Endothelial cell of umbilical vein (primary cell): ENCODE results near the gene ISL2. TPM values are rescaled to one million over a fixed set of nuclear protein-coding genes. Genes with fewer than 3 reads are reported as not detected.

Source experiments
- BruUV-seq: library from RNA; stranded (reverse); fragments of 400-500 nt; replicated peaks from 2 replicates; lab custom pipeline; 2021; lab: Mats Ljungman, UMichigan
- CTCF ChIA-PET: fragments of 300-600, 350-600 bp; sonication (Branson Sonifier 250); formaldehyde crosslinking; loops from one replicate; lab custom pipeline; 2021; ENCODE audit warnings: antibody characterized with exemption, inconsistent platforms; lab: Charles Lee
- POLR2A ChIA-PET: fragments of 300-600, 350-600 bp; sonication (Branson Sonifier 250); formaldehyde crosslinking; loops from one replicate; lab custom pipeline; 2021; ENCODE audit warnings: antibody characterized with exemption, inconsistent platforms; lab: Charles Lee
- DNase-seq: peaks from one replicate; pipeline ENCODE4 v3.0.0-alpha.2; 2011; ENCODE audit warnings: low read depth, low spot score
- FAIRE-seq: peaks from 2 replicates; lab custom pipeline; 2011; peaks lifted over from hg19 to GRCh38; lab: Jason Lieb, UNC
- H2AFZ ChIP-seq: 2 replicates; pipeline ENCODE4 v1.6.0; 2012; ENCODE audit warnings: low read depth, low read length, control low read depth, inconsistent platforms
- H3K27ac ChIP-seq: 2 replicates; pipeline ENCODE4 v1.5.1; 2011; ENCODE audit warnings: low read depth, mild to moderate bottlenecking, control low read depth, low read length, moderate library complexity; ENCODE audit not compliant: insufficient read depth
- H3K27me3 ChIP-seq, 2 experiments: 2 replicates each; pipeline versions ENCODE4 v1.6.0 to v1.6.1; 2011; ENCODE audit warnings: low read length in 2 of 2, mixed read lengths in 1 of 2; ENCODE audit not compliant: control insufficient read depth in 2 of 2, insufficient read depth in 2 of 2
- H3K36me3 ChIP-seq, 2 experiments: 2 replicates in 1 of 2; 3 replicates in 1 of 2; pipeline ENCODE4 v1.5.1; 2011; ENCODE audit warnings: low read length in 2 of 2, mild to moderate bottlenecking in 1 of 2, moderate library complexity in 1 of 2; ENCODE audit not compliant: control insufficient read depth in 2 of 2, insufficient read depth in 2 of 2; ENCODE audit errors: extremely low read depth in 1 of 2
- H3K4me1 ChIP-seq: 3 replicates; pipeline ENCODE4 v1.5.1; 2011; ENCODE audit warnings: mild to moderate bottlenecking, low read length; ENCODE audit not compliant: control insufficient read depth, insufficient read depth; ENCODE audit errors: extremely low read depth
- H3K4me2 ChIP-seq: 2 replicates; pipeline ENCODE4 v1.6.1; 2011; ENCODE audit warnings: low read length, control low read depth, mixed read lengths; ENCODE audit not compliant: insufficient read depth
- H3K4me3 ChIP-seq, 3 experiments: fragments of 200-600 bp in 1 of 3; sonication (generic), shearing (Covaris generic) in 1 of 3; replicated peaks in 1 of 3; 2 replicates each; pipeline ENCODE4 v1.5.1; 2011 to 2016; ENCODE audit warnings: control low read depth in 3 of 3, low read length in 3 of 3, mild to moderate bottlenecking in 2 of 3, inconsistent platforms in 1 of 3, low read depth in 1 of 3, moderate library complexity in 1 of 3; ENCODE audit not compliant: insufficient read depth in 1 of 3
- H3K79me2 ChIP-seq: 2 replicates; pipeline ENCODE4 v1.6.0; 2012; ENCODE audit warnings: low read length, inconsistent platforms; ENCODE audit not compliant: control insufficient read depth, insufficient read depth
- H3K9ac ChIP-seq: replicated peaks from 2 replicates; pipeline ENCODE3; 2011; ENCODE audit warnings: low read length, control low read depth; ENCODE audit not compliant: insufficient read depth; ENCODE audit errors: extremely low read depth
- H3K9me1 ChIP-seq: replicated peaks from 3 replicates; pipeline ENCODE4 v1.6.0; 2011; ENCODE audit warnings: mild to moderate bottlenecking, low read length; ENCODE audit not compliant: control insufficient read depth, insufficient read depth; ENCODE audit errors: extremely low read depth
- H3K9me3 ChIP-seq: replicated peaks from 2 replicates; pipeline ENCODE4 v1.5.1; 2012; ENCODE audit warnings: low read length, inconsistent platforms; ENCODE audit not compliant: control insufficient read depth, insufficient read depth
- H4K20me1 ChIP-seq: replicated peaks from 2 replicates; pipeline ENCODE3; 2011; ENCODE audit warnings: mild to moderate bottlenecking, low read length; ENCODE audit not compliant: control insufficient read depth, insufficient read depth; ENCODE audit errors: extremely low read depth
- EZH2 ChIP-seq: IDR thresholded peaks from 2 replicates; pipeline ENCODE4 v1.6.1; 2012; ENCODE audit warnings: borderline replicate concordance, low read depth, mild to moderate bottlenecking, moderate library complexity, low read length, inconsistent platforms; ENCODE audit not compliant: severe bottlenecking
- FOS ChIP-seq: IDR thresholded peaks from 2 replicates; pipeline ENCODE4 v1.6.1; 2011; ENCODE audit warnings: mild to moderate bottlenecking, low read length, moderate library complexity, borderline replicate concordance; ENCODE audit not compliant: insufficient read depth
- GATA2 ChIP-seq: IDR thresholded peaks from 2 replicates; pipeline ENCODE4 v1.7.0; 2011; ENCODE audit warnings: low read depth, mild to moderate bottlenecking, moderate library complexity, mixed read lengths, low read length; ENCODE audit not compliant: insufficient read length, insufficient read depth
- JUN ChIP-seq: IDR thresholded peaks from 2 replicates; pipeline ENCODE4 v1.6.1; 2011; ENCODE audit warnings: borderline replicate concordance, low read depth; ENCODE audit not compliant: insufficient read length, insufficient read depth
- MYC ChIP-seq: IDR thresholded peaks from one replicate; pipeline ENCODE4 v1.6.1; 2011; ENCODE audit warnings: mild to moderate bottlenecking, low read depth, low read length
- POLR2A ChIP-seq: IDR thresholded peaks from 2 replicates; pipeline ENCODE4 v1.6.1; 2012; ENCODE audit warnings: low read depth, mild to moderate bottlenecking, control low read depth, low read length
- POLR2AphosphoS5 ChIP-seq: IDR thresholded peaks from 2 replicates; pipeline ENCODE4 v1.6.1; 2012; ENCODE audit warnings: low read depth, mild to moderate bottlenecking, control low read depth, low read length, moderate library complexity; ENCODE audit not compliant: insufficient read depth
- dilution Hi-C: fragments of 300-500 bp; cut with MboI; formaldehyde crosslinking; loops from one replicate; pipeline ENCODE4 v1.15.0; 2019; ENCODE audit warnings: low sequenced_read_pairs; ENCODE audit not compliant: extremely low pct_ligation_motif_present
- intact Hi-C: fragments of 100-400 bp; cut with micrococcal nuclease; formaldehyde crosslinking; loops from one replicate; pipeline ENCODE4 v1.10.0; 2022
- polyA plus RNA-seq, 4 experiments: library from polyadenylated mRNA; depleted of rRNA in 3 of 4; stranded (reverse) in 3 of 4; unstranded in 1 of 4; fragments of >200 nt; gene quantifications; 2 replicates each; pipeline versions ENCODE4 v1.2.1 to v1.2.3, GENCODE V29; 2011 to 2012; ENCODE audit warnings: missing spikeins in 1 of 4
- total RNA-seq: library from RNA; stranded (reverse); gene quantifications from 2 replicates; pipeline ENCODE4 v1.2.3, GENCODE V29; 2021
- TF ChIP-seq, protein P1 (sequence below): IDR thresholded peaks from 2 replicates; pipeline ENCODE4 v1.6.1; 2011; ENCODE audit not compliant: insufficient read depth, insufficient read length
- TF ChIP-seq, protein P2 (sequence below), 2 donors: IDR thresholded peaks; 1 replicate in 1 of 2; 2 replicates in 1 of 2; pipeline ENCODE4 v1.5.1; 2011; ENCODE audit warnings: low read length in 2 of 2, mild to moderate bottlenecking in 2 of 2, moderate library complexity in 2 of 2, control low read depth in 1 of 2, inconsistent platforms in 1 of 2, low read depth in 1 of 2; ENCODE audit not compliant: insufficient read depth in 1 of 2; ENCODE audit errors: extremely low read depth in 1 of 2

The ISL2 gene
- total and polyA plus RNA-seq, 2 donors (not counting 3 experiments of a cell fraction or from before 2014, with no cell fraction given): 0.10 TPM; not detected in 1

DNA sequence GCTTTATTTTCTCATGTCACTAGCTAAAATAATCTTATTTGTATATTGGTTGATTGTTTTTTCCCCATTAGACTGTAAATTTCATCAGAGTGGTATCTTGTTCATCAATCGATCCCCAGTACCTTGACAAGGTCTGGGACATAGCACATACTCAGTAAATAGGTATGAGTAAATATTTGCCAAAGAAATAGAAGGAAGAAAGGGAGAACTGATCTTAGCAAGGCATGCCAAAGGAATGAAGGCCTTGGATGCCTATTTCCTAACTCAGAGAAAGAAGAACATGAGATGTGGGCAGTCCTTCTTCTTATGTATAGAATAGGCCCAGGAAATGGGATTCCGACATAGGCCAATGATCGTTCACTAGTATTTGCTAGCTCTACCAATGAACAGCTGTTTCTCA, 54.7 kb downstream of the ISL2 start:
- Histone ChIP-seq H3K9me3 (no peaks in the 10 kb centered on the region), H2AFZ (no peak overlapping the region), H3K79me2 (no peaks in the 10 kb centered on the region), H4K20me1 (no peaks in the 10 kb centered on the region), H3K4me2 (no peak overlapping the region), H3K36me3 (no peaks in the 10 kb centered on the region), H3K9ac (no peak overlapping the region), H3K4me3 (no peak overlapping the region), H3K4me1 (no peaks in the 10 kb centered on the region), H3K27ac (no peak overlapping the region), H3K9me1 (no peaks in the 10 kb centered on the region), H3K27me3 (no peaks in the 10 kb centered on the region)
- ChIA-PET CTCF (interaction anchor here (1.3 kb wide), 1 partner anchor 9 kb away, joined by 3 read pairs; no protein-coding TSS in a partner anchor), POLR2A (no interaction called here)
- dilution Hi-C loops (no loop called here), intact Hi-C loops (no loop called here)
- TF ChIP-seq POLR2A: no peak
- TF ChIP-seq MYC: no peak
- no peak for TF ChIP-seq EZH2
- TF ChIP-seq JUN: no peak
- TF ChIP-seq, protein P1, sequence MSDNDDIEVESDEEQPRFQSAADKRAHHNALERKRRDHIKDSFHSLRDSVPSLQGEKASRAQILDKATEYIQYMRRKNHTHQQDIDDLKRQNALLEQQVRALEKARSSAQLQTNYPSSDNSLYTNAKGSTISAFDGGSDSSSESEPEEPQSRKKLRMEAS: no peak
- TF ChIP-seq POLR2AphosphoS5: no peak
- no peak for TF ChIP-seq GATA2
- no peak for TF ChIP-seq FOS
- TF ChIP-seq, protein P2, sequence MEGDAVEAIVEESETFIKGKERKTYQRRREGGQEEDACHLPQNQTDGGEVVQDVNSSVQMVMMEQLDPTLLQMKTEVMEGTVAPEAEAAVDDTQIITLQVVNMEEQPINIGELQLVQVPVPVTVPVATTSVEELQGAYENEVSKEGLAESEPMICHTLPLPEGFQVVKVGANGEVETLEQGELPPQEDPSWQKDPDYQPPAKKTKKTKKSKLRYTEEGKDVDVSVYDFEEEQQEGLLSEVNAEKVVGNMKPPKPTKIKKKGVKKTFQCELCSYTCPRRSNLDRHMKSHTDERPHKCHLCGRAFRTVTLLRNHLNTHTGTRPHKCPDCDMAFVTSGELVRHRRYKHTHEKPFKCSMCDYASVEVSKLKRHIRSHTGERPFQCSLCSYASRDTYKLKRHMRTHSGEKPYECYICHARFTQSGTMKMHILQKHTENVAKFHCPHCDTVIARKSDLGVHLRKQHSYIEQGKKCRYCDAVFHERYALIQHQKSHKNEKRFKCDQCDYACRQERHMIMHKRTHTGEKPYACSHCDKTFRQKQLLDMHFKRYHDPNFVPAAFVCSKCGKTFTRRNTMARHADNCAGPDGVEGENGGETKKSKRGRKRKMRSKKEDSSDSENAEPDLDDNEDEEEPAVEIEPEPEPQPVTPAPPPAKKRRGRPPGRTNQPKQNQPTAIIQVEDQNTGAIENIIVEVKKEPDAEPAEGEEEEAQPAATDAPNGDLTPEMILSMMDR (IDR thresholded peaks at IDR 0.05; ENCODE audit: extremely low read depth in 1 of 2, insufficient read depth in 1 of 2, low read depth in 1 of 2, low read length in 2 of 2): no peak
- BruUV-seq: no TSS peak
- FAIRE-seq (no peak), DNase-seq (no peak)
